Fibroblast of mammary gland (primary cell): ENCODE measurements around the gene CLSTN2.

Experiments
- DNase-seq: peaks from one replicate; pipeline ENCODE4 v3.0.0-alpha.2; 2010; ENCODE audit warnings: low read depth
- H3K4me3 ChIP-seq: 2 replicates; pipeline ENCODE4 v1.5.1; 2011; ENCODE audit warnings: low read depth, mild to moderate bottlenecking, low read length, moderate library complexity; ENCODE audit not compliant: control insufficient read depth
- CTCF ChIP-seq: conservative IDR thresholded peaks from 2 replicates; pipeline ENCODE4 v1.5.1; 2011; ENCODE audit warnings: low read depth, low read length, inconsistent platforms; ENCODE audit not compliant: control insufficient read depth, insufficient read depth

The CLSTN2 gene

GRCh38 chr3:140187656-140188221 is 252.8 kb downstream of the CLSTN2 start:
- TF ChIP-seq CTCF = no peak
- no peak overlapping the region for H3K4me3 ChIP-seq
- DNase-seq = no peak

DNA sequence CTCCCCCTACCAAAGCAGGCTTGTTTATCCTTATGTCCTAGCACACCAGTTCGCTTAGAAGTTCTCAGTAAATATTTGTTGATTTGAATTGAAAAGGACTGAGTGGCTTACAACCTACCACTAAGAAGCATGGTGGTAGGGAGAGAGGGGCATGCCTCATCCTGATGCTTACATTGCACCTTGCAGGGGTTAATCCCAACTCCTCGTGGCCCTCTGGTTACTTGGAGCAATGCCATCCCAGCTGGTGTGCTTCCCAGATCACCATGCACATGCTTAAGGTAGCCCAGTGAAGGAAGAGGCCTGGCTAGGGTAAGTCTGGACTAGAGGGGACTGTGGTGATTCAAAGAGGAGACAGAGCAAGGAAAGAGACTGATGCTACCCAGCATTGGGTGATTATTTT is 253.3 kb downstream of the CLSTN2 start:
- no peak for DNase-seq
- H3K4me3 ChIP-seq = no peak overlapping the region
- TF ChIP-seq CTCF = no peak

DNA sequence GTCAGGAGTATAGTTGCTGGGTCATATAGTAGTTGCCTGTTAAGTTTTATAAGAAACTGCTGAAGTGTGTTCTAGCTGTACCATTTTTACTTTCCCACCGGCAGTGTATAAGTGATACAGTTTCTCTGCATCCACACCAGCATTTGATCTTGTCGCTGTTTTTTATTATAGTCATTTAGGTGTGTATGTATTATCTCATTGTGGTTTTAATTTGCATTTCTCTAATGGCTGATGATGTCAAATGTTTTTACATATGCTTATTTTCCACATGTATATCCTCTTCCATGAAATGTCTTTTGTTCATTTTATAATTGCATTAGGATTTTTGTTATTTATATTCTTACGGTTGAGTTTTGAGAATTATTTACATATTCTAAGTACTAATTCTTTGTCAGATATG is 254.3 kb downstream of the CLSTN2 start:
- no peak for DNase-seq
- no peak for TF ChIP-seq CTCF
- H3K4me3 ChIP-seq = no peak overlapping the region

DNA sequence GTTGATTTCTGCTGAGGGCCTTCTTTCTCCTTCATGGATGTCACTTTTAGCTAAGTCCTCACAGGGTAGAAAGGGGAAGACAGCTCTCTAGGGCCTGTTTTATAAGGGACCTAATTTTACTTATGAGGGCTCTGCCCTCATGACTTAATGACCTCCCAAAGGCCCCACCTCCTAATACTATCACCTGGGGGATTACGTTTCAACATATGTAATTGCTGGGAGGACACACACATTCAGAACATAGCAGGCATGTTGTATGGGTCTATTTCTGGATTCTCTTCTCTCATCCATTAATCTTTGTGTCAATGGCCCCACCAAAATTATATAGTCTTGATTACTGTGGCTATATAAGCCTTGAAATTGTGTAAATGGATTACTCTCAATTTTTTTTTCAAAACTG is 255.0 kb downstream of the CLSTN2 start:
- no peak overlapping the region for H3K4me3 ChIP-seq
- no peak for TF ChIP-seq CTCF
- no peak for DNase-seq

DNA sequence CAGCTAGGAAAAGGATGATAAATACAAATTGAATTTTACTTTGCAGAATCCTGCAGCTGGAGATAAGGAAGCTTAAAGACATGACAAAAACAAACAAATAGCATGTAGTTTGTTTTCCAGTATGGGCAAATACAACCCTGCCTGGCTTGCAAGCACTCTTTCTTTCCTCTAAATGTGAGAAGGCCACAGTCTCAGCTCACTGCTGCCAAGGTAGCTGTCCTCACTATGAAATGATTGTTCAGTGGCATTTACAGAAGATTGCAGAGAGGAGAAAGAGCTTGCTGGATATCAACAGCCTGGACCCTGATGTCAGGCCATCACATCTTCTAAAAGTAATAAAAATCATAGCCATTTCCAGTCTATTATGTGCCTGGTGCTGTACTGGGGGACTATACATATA is 262.0 kb downstream of the CLSTN2 start:
- no peak for DNase-seq
- no peak overlapping the region for H3K4me3 ChIP-seq
- no peak for TF ChIP-seq CTCF

GRCh38 chr3:140198242-140198641 is 263.3 kb downstream of the CLSTN2 start:
- DNase-seq = no peak
- no peak for TF ChIP-seq CTCF
- H3K4me3 ChIP-seq = no peak overlapping the region

GRCh38 chr3:140199008-140199407 is 264.0 kb downstream of the CLSTN2 start:
- no peak overlapping the region for H3K4me3 ChIP-seq

More at GRCh38 chr3:140199008-140199407, 264.0 kb downstream of the CLSTN2 start:
- no peak for DNase-seq
- no peak for TF ChIP-seq CTCF
